OCI-LY7 (cell line): ENCODE data around the gene GRM4.

Experiments
- CTCF ChIP-seq: fragments of 200-600 bp; sonication (generic); conservative IDR thresholded peaks from 2 replicates; pipeline ENCODE4 v1.5.1; 2014; ENCODE audit warnings: mild to moderate bottlenecking, antibody characterized with exemption, low read length, moderate library complexity, mixed read lengths
- EZH2phosphoT487 ChIP-seq: fragments of 200-600 bp; sonication (generic); IDR thresholded peaks from 2 replicates; pipeline ENCODE4 v1.6.1; 2018; ENCODE audit warnings: low read depth, borderline replicate concordance, mild to moderate bottlenecking, mixed run types, antibody characterized with exemption, low read length, moderate library complexity, mixed read lengths

GRCh38 chr6:34022250-34022872, 123.5 kb downstream of the GRM4 start:
- TF ChIP-seq CTCF (no peak), EZH2phosphoT487 (no peak)
